ENCODE measurements around the gene CUEDC1. TPM values are rescaled to one million over a fixed set of nuclear protein-coding genes. Genes with fewer than 3 reads are reported as not detected.

Gene CUEDC1
- total and polyA plus RNA-seq, 2 of the 4 experiments (the other 2 are of a cell fraction), result 4.1 to 21.2 TPM

GRCh38 chr17:57966875-57967274 lies 11.7 kb upstream of the CUEDC1 start:
- ChIA-PET POLR2A (ENCODE audit: unreplicated experiment) (no interaction called here), CTCF (no interaction called here)
- Histone ChIP-seq H2BK120ac (ENCODE audit: low read depth, low read length) (no peak overlapping the region), H3K36me3 (ENCODE audit: control insufficient read depth, insufficient read depth, low read length) (peaks cover 4% of the 10 kb centered on the region), H2AK9ac (replicated peaks; ENCODE audit: low read depth, low read length, poor library complexity) (peak overlapping the region; percentile 55), H4K20me1 (ENCODE audit: insufficient read depth, low read length) (peaks cover 8% of the 10 kb centered on the region), H4K91ac (ENCODE audit: insufficient read depth, low read depth, low read length) (no peak overlapping the region), H3K9ac (ENCODE audit: low read depth, low read length) (no peak overlapping the region), H3K14ac (replicated peaks; ENCODE audit: low read depth, low read length) (no peak overlapping the region), H3K4me1 (ENCODE audit: control insufficient read depth, insufficient read depth, low read length) (no peaks in the 10 kb centered on the region), H2BK15ac (ENCODE audit: low read depth, low read length) (no peak overlapping the region), H2BK5ac (ENCODE audit: low read depth, low read length, poor library complexity, severe bottlenecking) (no peak overlapping the region), H3K79me1 (ENCODE audit: low read depth in 1 of 2, low read length in 2 of 2) (peaks cover 0 to 8% of the 10 kb centered on the region in 2 experiments; a peak in 1 of 4 replicates), H3K18ac (ENCODE audit: low read depth, low read length) (no peak overlapping the region), H3K27me3 (ENCODE audit: control insufficient read depth, insufficient read depth, low read length) (no peaks in the 10 kb centered on the region), H3K23ac (ENCODE audit: low read depth, low read length) (no peak overlapping the region), H3K56ac (ENCODE audit: extremely low read depth, insufficient read depth, low read length) (no peak overlapping the region), H4K8ac (ENCODE audit: low read depth in 2 of 2, low read length in 2 of 2) (no peak overlapping the region), H2AFZ (replicated peaks; ENCODE audit: low read length, poor library complexity) (no peak overlapping the region), H3K4ac (ENCODE audit: low read depth, low read length) (no peak overlapping the region), H3K9me1 (ENCODE audit: insufficient read depth, low read length) (peaks cover 3% of the 10 kb centered on the region; the same call in 1 of the 2 replicates), H3K4me3 (ENCODE audit: insufficient read depth, low read depth, low read length) (no peak overlapping the region), H4K5ac (ENCODE audit: low read depth, low read length) (no peak overlapping the region), H3K9me3 (ENCODE audit: control insufficient read depth, insufficient read depth, low read length) (no peaks in the 10 kb centered on the region), H3K4me2 (ENCODE audit: low read depth, low read length) (no peak overlapping the region), H3K27ac (ENCODE audit: insufficient read depth, low read length) (no peak overlapping the region), H2BK20ac (ENCODE audit: low read depth, low read length) (no peak overlapping the region), H2AK5ac (ENCODE audit: low read depth, low read length) (no peak overlapping the region)
- in situ Hi-C loops (cut with MboI; ENCODE audit: low sequenced_read_pairs) (no loop called here), intact Hi-C loops (cut with micrococcal nuclease) (no loop called here), dilution Hi-C loops (cut with HindIII; ENCODE audit: low sequenced_read_pairs, unreplicated experiment) (no loop called here)
- TF ChIP-seq POLR2A (IDR thresholded peaks at IDR 0.05; ENCODE audit: low read depth, low read length), result no peak
- no TSS peak for BruUV-seq (replicated peaks)
- ATAC-seq (ENCODE audit: low read depth) (no peak), DNase-seq (no peak)
- WGBS, 2 experiments (ENCODE audit: extremely low coverage in 2 of 2, insufficient read length in 1 of 2), result 60% methylated on average over 2 of the region's 5 CpGs; no CpG with 5 or more reads in 1 of the 2 experiments

Data from IMR-90 (cell line).